Measurements from ENCODE around the gene ASIC4. TPM values are rescaled to one million over a fixed set of nuclear protein-coding genes. Genes with fewer than 3 reads are reported as not detected.

ASIC4 gene
- total RNA-seq, 1 donor, result not detected

GRCh38 chr2:219526320-219527075 lies 12.2 kb downstream of the ASIC4 start:
- H3K4me3 ChIP-seq (ENCODE audit: low read depth, low read length), result no peak overlapping the region
- no peak for DNase-seq (ENCODE audit: low read depth)
- TF ChIP-seq CTCF (IDR thresholded peaks at IDR 0.05; ENCODE audit: insufficient read depth, low read depth, low read length), result no peak

DNA sequence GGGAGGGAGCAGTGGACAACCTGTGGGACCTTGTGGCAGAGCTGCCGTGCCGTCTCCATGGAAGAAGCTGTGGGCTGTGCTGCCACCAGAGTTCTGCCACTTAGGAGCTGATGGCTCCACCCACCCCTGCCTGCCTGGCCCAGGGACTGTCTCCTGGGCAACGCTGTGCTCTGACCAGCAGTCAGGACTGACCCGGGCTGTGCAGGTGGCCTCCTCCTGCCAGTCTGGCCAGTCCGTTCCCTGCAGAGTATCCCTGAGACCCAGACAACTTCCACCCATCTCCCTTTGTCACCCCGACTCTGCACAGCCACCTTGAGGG lies 12.8 kb downstream of the ASIC4 start:
- DNase-seq (ENCODE audit: low read depth), result no peak
- no peak for TF ChIP-seq CTCF (IDR thresholded peaks at IDR 0.05; ENCODE audit: insufficient read depth, low read depth, low read length)
- no peak overlapping the region for H3K4me3 ChIP-seq (ENCODE audit: low read depth, low read length)

- no peak for DNase-seq (ENCODE audit: low read depth)
- no peak overlapping the region for H3K4me3 ChIP-seq (ENCODE audit: low read depth, low read length)
- TF ChIP-seq CTCF (IDR thresholded peaks at IDR 0.05; ENCODE audit: insufficient read depth, low read depth, low read length), result no peak
These were observed 13.2 kb downstream of the ASIC4 start for GRCh38 chr2:219527472-219527871.

DNA sequence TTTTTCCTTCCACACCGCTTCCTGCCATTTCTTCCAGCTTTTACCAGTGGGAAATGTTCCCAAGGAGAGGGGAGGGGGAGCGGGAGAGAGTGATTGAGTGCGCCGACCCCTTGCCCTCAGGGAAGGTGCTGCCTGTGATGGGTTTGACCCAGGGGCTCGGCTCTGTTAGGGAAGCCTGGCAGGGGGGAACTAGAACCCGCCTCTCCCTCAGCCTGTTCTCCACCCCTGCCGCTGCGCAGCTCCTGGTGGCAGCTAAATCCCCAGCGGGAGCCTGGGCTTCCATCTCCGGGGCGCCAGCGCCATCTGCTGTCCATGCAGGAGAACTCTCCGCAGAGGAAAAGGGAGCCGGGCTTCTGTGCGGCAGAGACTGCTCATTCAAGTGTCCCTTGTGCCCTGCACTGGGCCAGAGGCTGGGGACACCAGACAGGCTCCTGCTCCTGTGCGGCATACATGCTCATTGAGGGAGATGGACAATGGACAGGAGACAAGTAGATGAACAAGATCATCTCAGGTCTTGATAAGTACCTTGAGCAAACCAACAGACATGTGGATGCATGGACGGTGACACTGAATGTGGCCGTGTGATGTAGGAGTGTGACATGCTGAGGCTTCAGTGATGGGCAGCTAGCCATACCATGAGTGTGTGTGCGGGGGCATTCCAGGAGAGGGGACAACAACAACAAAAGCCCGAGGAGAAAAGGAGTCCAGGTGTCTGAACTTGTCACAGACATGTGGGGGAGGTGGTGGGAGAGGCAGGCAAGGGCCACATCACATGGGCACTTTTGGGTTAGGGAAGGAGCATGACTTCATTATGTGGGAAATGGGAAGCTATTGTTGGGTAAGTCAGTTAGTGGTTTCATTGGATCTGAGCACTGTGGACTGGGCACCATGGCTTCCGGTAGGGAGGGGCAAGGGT lies 16.0 kb downstream of the ASIC4 start:
- peak; percentile 83 for DNase-seq (ENCODE audit: low read depth)
- H3K4me3 ChIP-seq (ENCODE audit: low read depth, low read length), result no peak overlapping the region
- TF ChIP-seq CTCF (IDR thresholded peaks at IDR 0.05; ENCODE audit: insufficient read depth, low read depth, low read length), result peak; percentile 99

DNA sequence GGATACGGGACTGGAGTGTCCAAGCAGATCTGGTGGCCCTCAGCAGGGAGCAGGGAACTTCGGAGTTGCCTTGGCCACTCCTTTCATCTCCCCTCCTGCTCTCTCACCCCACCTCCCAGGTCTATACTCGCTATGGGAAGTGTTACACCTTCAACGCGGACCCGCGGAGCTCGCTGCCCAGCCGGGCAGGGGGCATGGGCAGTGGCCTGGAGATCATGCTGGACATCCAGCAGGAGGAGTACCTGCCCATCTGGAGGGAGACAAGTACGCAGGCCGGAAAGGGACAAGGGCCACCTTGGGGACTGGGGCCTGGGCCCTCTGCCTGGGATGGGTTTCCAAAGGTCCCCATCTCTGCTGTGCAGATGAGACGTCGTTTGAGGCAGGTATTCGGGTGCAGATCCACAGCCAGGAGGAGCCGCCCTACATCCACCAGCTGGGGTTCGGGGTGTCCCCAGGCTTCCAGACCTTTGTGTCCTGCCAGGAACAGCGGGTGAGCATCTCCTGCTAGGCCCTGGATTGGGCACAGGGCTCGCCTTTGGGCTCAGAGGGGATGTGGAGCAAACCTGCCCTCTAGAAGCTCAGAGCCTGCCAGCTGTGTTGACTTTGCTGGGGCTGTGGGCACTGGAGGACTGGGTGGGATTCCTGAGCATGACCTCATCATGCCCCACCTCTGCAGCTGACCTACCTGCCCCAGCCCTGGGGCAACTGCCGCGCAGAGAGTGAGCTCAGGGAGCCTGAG lies 17.5 kb downstream of the ASIC4 start:
- H3K4me3 ChIP-seq (ENCODE audit: low read depth, low read length), result no peak overlapping the region
- no peak for DNase-seq (ENCODE audit: low read depth)
- no peak for TF ChIP-seq CTCF (IDR thresholded peaks at IDR 0.05; ENCODE audit: insufficient read depth, low read depth, low read length)

GRCh38 chr2:219532378-219532649 lies 18.0 kb downstream of the ASIC4 start:
- no peak for DNase-seq (ENCODE audit: low read depth)
- H3K4me3 ChIP-seq (ENCODE audit: low read depth, low read length), result no peak overlapping the region
- TF ChIP-seq CTCF (IDR thresholded peaks at IDR 0.05; ENCODE audit: insufficient read depth, low read depth, low read length), result no peak
